Brain pericyte (primary cell): ENCODE data around the gene CDH1.
"Not testable (repeated sequence)": the region's sequence is repeated elsewhere in the genome, so short reads cannot be mapped to it uniquely, and the experiment has no call there.

Experiments used
- DNase-seq: peaks from one replicate; pipeline ENCODE4 v3.0.0-alpha.2; 2012; ENCODE audit warnings: low read depth, low spot score

CDH1 gene

GRCh38 chr16:68737046-68737729 lies at the start of gene CDH1:
Gene CDH1 (plus strand): TSS chr16:68737292. CDS start chr16:68737416, 124 bp downstream.
- DNase-seq, result no peak

GRCh38 chr16:68689921-68690320 lies 47.2 kb upstream of the CDH1 start:
- DNase-seq, result no peak

- DNase-seq, result no peak
Observed at GRCh38 chr16:68695575-68695974, 41.5 kb upstream of the CDH1 start.

- no peak for DNase-seq
Observed at GRCh38 chr16:68696514-68696913, 40.6 kb upstream of the CDH1 start.

GRCh38 chr16:68698091-68698490 lies 39.0 kb upstream of the CDH1 start:
- DNase-seq, result no peak

GRCh38 chr16:68700120-68700519 lies 37.0 kb upstream of the CDH1 start:
- DNase-seq, result no peak

- no peak for DNase-seq
Observed at GRCh38 chr16:68700831-68701230, 36.3 kb upstream of the CDH1 start.

- no peak for DNase-seq
Observed at GRCh38 chr16:68704232-68704867, 32.7 kb upstream of the CDH1 start.

- no peak for DNase-seq
Observed at GRCh38 chr16:68707340-68708152, 29.5 kb upstream of the CDH1 start.

- DNase-seq, result no peak
Observed at GRCh38 chr16:68710211-68710610, 26.9 kb upstream of the CDH1 start.

- DNase-seq, result no peak
Observed at GRCh38 chr16:68711421-68712139, 25.5 kb upstream of the CDH1 start.

- DNase-seq, result no peak
Observed at GRCh38 chr16:68713361-68713760, 23.7 kb upstream of the CDH1 start.

GRCh38 chr16:68715471-68715870 lies 21.6 kb upstream of the CDH1 start:
- DNase-seq, result peak; percentile 50

- DNase-seq, result not testable (repeated sequence)
Observed at GRCh38 chr16:68716516-68716915, 20.6 kb upstream of the CDH1 start.

- DNase-seq, result no peak
Observed at GRCh38 chr16:68717684-68718083, 19.4 kb upstream of the CDH1 start.

- DNase-seq, result no peak
Observed at GRCh38 chr16:68718590-68718989, 18.5 kb upstream of the CDH1 start.

GRCh38 chr16:68719993-68720489 lies 17.1 kb upstream of the CDH1 start:
- DNase-seq, result no peak

GRCh38 chr16:68722119-68723024 lies 14.7 kb upstream of the CDH1 start:
- no peak for DNase-seq

- no peak for DNase-seq
Observed at GRCh38 chr16:68724797-68725196, 12.3 kb upstream of the CDH1 start.

- no peak for DNase-seq
Observed at GRCh38 chr16:68728523-68728922, 8.6 kb upstream of the CDH1 start.

GRCh38 chr16:68731637-68732036 lies 5.5 kb upstream of the CDH1 start:
- no peak for DNase-seq
